ENCODE data around the gene PNMA6F.

GRCh38 chrX:153312842-153313241 lies 8.7 kb downstream of the PNMA6F start:
- no peak for TF ChIP-seq CTCF (conservative IDR thresholded peaks at IDR 0.05; ENCODE audit: low read depth in 2 of 2)
- TF ChIP-seq CREB1 (CRISPR knock-in tag; IDR thresholded peaks at IDR 0.05; ENCODE audit: low read depth) = no peak
- TF ChIP-seq ETS1 (IDR thresholded peaks at IDR 0.05) = no peak
- no peak for TF ChIP-seq POLR2AphosphoS5 (IDR thresholded peaks at IDR 0.05; ENCODE audit: low read depth)
- no peak for TF ChIP-seq EZH2phosphoT487 (IDR thresholded peaks at IDR 0.05; ENCODE audit: unreplicated experiment)
- TF ChIP-seq REST (IDR thresholded peaks at IDR 0.05; ENCODE audit: unreplicated experiment) = no peak
- no peak for TF ChIP-seq ZNF462 (CRISPR knock-in tag; IDR thresholded peaks at IDR 0.05)

All from GM23338 (cell line).